ENCODE results near the gene ARVCF. TPM values are rescaled to one million over a fixed set of nuclear protein-coding genes. Genes with fewer than 3 reads are reported as not detected.

The ARVCF gene
- total and polyA plus RNA-seq, 2 of the 8 experiments (the other 6 are each of a cell fraction or from before 2014, with no cell fraction given): 31.0 to 43.2 TPM

GRCh38 chr22:20016734-20017621 lies at the start of gene ARVCF (continued):
- TF ChIP-seq, protein P1, sequence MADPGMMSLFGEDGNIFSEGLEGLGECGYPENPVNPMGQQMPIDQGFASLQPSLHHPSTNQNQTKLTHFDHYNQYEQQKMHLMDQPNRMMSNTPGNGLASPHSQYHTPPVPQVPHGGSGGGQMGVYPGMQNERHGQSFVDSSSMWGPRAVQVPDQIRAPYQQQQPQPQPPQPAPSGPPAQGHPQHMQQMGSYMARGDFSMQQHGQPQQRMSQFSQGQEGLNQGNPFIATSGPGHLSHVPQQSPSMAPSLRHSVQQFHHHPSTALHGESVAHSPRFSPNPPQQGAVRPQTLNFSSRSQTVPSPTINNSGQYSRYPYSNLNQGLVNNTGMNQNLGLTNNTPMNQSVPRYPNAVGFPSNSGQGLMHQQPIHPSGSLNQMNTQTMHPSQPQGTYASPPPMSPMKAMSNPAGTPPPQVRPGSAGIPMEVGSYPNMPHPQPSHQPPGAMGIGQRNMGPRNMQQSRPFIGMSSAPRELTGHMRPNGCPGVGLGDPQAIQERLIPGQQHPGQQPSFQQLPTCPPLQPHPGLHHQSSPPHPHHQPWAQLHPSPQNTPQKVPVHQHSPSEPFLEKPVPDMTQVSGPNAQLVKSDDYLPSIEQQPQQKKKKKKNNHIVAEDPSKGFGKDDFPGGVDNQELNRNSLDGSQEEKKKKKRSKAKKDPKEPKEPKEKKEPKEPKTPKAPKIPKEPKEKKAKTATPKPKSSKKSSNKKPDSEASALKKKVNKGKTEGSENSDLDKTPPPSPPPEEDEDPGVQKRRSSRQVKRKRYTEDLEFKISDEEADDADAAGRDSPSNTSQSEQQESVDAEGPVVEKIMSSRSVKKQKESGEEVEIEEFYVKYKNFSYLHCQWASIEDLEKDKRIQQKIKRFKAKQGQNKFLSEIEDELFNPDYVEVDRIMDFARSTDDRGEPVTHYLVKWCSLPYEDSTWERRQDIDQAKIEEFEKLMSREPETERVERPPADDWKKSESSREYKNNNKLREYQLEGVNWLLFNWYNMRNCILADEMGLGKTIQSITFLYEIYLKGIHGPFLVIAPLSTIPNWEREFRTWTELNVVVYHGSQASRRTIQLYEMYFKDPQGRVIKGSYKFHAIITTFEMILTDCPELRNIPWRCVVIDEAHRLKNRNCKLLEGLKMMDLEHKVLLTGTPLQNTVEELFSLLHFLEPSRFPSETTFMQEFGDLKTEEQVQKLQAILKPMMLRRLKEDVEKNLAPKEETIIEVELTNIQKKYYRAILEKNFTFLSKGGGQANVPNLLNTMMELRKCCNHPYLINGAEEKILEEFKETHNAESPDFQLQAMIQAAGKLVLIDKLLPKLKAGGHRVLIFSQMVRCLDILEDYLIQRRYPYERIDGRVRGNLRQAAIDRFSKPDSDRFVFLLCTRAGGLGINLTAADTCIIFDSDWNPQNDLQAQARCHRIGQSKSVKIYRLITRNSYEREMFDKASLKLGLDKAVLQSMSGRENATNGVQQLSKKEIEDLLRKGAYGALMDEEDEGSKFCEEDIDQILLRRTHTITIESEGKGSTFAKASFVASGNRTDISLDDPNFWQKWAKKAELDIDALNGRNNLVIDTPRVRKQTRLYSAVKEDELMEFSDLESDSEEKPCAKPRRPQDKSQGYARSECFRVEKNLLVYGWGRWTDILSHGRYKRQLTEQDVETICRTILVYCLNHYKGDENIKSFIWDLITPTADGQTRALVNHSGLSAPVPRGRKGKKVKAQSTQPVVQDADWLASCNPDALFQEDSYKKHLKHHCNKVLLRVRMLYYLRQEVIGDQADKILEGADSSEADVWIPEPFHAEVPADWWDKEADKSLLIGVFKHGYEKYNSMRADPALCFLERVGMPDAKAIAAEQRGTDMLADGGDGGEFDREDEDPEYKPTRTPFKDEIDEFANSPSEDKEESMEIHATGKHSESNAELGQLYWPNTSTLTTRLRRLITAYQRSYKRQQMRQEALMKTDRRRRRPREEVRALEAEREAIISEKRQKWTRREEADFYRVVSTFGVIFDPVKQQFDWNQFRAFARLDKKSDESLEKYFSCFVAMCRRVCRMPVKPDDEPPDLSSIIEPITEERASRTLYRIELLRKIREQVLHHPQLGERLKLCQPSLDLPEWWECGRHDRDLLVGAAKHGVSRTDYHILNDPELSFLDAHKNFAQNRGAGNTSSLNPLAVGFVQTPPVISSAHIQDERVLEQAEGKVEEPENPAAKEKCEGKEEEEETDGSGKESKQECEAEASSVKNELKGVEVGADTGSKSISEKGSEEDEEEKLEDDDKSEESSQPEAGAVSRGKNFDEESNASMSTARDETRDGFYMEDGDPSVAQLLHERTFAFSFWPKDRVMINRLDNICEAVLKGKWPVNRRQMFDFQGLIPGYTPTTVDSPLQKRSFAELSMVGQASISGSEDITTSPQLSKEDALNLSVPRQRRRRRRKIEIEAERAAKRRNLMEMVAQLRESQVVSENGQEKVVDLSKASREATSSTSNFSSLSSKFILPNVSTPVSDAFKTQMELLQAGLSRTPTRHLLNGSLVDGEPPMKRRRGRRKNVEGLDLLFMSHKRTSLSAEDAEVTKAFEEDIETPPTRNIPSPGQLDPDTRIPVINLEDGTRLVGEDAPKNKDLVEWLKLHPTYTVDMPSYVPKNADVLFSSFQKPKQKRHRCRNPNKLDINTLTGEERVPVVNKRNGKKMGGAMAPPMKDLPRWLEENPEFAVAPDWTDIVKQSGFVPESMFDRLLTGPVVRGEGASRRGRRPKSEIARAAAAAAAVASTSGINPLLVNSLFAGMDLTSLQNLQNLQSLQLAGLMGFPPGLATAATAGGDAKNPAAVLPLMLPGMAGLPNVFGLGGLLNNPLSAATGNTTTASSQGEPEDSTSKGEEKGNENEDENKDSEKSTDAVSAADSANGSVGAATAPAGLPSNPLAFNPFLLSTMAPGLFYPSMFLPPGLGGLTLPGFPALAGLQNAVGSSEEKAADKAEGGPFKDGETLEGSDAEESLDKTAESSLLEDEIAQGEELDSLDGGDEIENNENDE (IDR thresholded peaks at IDR 0.05; ENCODE audit: insufficient replicate concordance, low read length): no peak
- TF ChIP-seq GTF2F1 (IDR thresholded peaks at IDR 0.05; ENCODE audit: borderline replicate concordance, low read depth, low read length) (no peak), KDM1A (IDR thresholded peaks at IDR 0.05; ENCODE audit: borderline replicate concordance, low read length) (no peak), ATF2 (IDR thresholded peaks at IDR 0.05; ENCODE audit: low read length) (no peak), SIX5 (IDR thresholded peaks at IDR 0.05; ENCODE audit: low read depth, low read length) (no peak), SUZ12 (IDR thresholded peaks at IDR 0.05; ENCODE audit: low read length) (peak; percentile 33; the same call in 1 of the 2 replicates), CHD2 (IDR thresholded peaks at IDR 0.05; ENCODE audit: low read length) (peak; percentile 93), YY1 (IDR thresholded peaks at IDR 0.05; ENCODE audit: low read depth, low read length) (no peak)
